OCI-LY7 (cell line): ENCODE data around the gene SLC12A3.

Source experiments
- CTCF ChIP-seq: fragments of 200-600 bp; sonication (generic); conservative IDR thresholded peaks from 2 replicates; pipeline ENCODE4 v1.5.1; 2014; ENCODE audit warnings: mild to moderate bottlenecking, antibody characterized with exemption, low read length, moderate library complexity, mixed read lengths
- EZH2phosphoT487 ChIP-seq: fragments of 200-600 bp; sonication (generic); IDR thresholded peaks from 2 replicates; pipeline ENCODE4 v1.6.1; 2018; ENCODE audit warnings: low read depth, borderline replicate concordance, mild to moderate bottlenecking, mixed run types, antibody characterized with exemption, low read length, moderate library complexity, mixed read lengths

GRCh38 chr16:56910112-56910511 lies 45.1 kb downstream of the SLC12A3 start:
- TF ChIP-seq EZH2phosphoT487 (no peak), CTCF (no peak)
